GM21723 (cell line): ENCODE measurements around the gene UBE2I.

Source experiments
- ATAC-seq: cut with Tn5 transposase; IDR thresholded peaks from one replicate; pipeline ENCODE4 v1.9.1; 2021; ENCODE audit warnings: mild to moderate bottlenecking, moderate library complexity; ENCODE audit not compliant: unreplicated experiment

Gene UBE2I

GRCh38 chr16:1277151-1277598, 32.3 kb upstream of the UBE2I start:
- no peak for ATAC-seq

- ATAC-seq = no peak
Measured at GRCh38 chr16:1277617-1278282, 31.7 kb upstream of the UBE2I start.

GRCh38 chr16:1278477-1278876, 31.0 kb upstream of the UBE2I start:
- no peak for ATAC-seq

GRCh38 chr16:1279081-1279944, 30.1 kb upstream of the UBE2I start:
- no peak for ATAC-seq

GRCh38 chr16:1279945-1280589, 29.4 kb upstream of the UBE2I start:
- ATAC-seq = no peak

GRCh38 chr16:1280783-1281182, 28.7 kb upstream of the UBE2I start:
- ATAC-seq = no peak

- ATAC-seq = no peak
Measured at GRCh38 chr16:1281517-1281916, 27.9 kb upstream of the UBE2I start.

GRCh38 chr16:1282324-1282973, 27.0 kb upstream of the UBE2I start:
- no peak for ATAC-seq

GRCh38 chr16:1283296-1283695, 26.1 kb upstream of the UBE2I start:
- no peak for ATAC-seq

GRCh38 chr16:1283996-1284616, 25.3 kb upstream of the UBE2I start:
- no peak for ATAC-seq

GRCh38 chr16:1285669-1286512, 23.5 kb upstream of the UBE2I start:
- ATAC-seq = no peak

- no peak for ATAC-seq
Measured at GRCh38 chr16:1286513-1287094, 22.8 kb upstream of the UBE2I start.

- ATAC-seq = no peak
Measured at GRCh38 chr16:1287982-1288670, 21.3 kb upstream of the UBE2I start.

GRCh38 chr16:1288813-1289476, 20.5 kb upstream of the UBE2I start:
- no peak for ATAC-seq

GRCh38 chr16:1289477-1289866, 20.0 kb upstream of the UBE2I start:
- no peak for ATAC-seq

GRCh38 chr16:1290063-1290501, 19.4 kb upstream of the UBE2I start:
- ATAC-seq = no peak

GRCh38 chr16:1290860-1291575, 18.4 kb upstream of the UBE2I start:
- no peak for ATAC-seq

- ATAC-seq = no peak
Measured at GRCh38 chr16:1291576-1291974, 17.9 kb upstream of the UBE2I start.
